GM12878 (cell line): ENCODE results near the gene TNRC18. TPM values are rescaled to one million over a fixed set of nuclear protein-coding genes. Genes with fewer than 3 reads are reported as not detected.
"Not testable (repeated sequence)": the region's sequence is repeated elsewhere in the genome, so short reads cannot be mapped to it uniquely, and the experiment has no call there.

ENCODE experiments used
- ATAC-seq: fragments of 200-7000 bp; cut with Tn5 transposase; 3 replicates; pipeline ENCODE4 v1.9.1; 2020; ENCODE audit warnings: mild to moderate bottlenecking, moderate library complexity
- BruUV-seq: library from RNA; stranded (reverse); fragments of 400-500 nt; replicated peaks from 2 replicates; lab custom pipeline; 2021; lab: Mats Ljungman, UMichigan
- CTCF ChIA-PET: fragments of 300-600 bp; sonication (Branson Sonifier 250); formaldehyde crosslinking; extraction: SDS; loops from one replicate; lab custom pipeline; 2021; ENCODE audit warnings: inconsistent platforms; lab: Yijun Ruan, JAX
- POLR2A ChIA-PET: fragments of 350-600 bp; formaldehyde crosslinking; extraction: SDS; loops from one replicate; lab custom pipeline; 2021; ENCODE audit warnings: inconsistent platforms; lab: Charles Lee
- RAD21 ChIA-PET: fragments of 300-600 bp; sonication (Branson Sonifier 250); formaldehyde crosslinking; loops from one replicate; lab custom pipeline; 2023; ENCODE audit warnings: antibody characterized with exemption; ENCODE audit not compliant: unreplicated experiment; lab: Charles Lee
- SMC1A ChIA-PET: fragments of 300-600 bp; sonication (Branson Sonifier 250); formaldehyde crosslinking; loops from one replicate; lab custom pipeline; 2023; ENCODE audit not compliant: unreplicated experiment, uncharacterized antibody; lab: Charles Lee
- DNase-seq: peaks from one replicate; pipeline ENCODE4 v3.0.0-alpha.2; 2011; ENCODE audit warnings: low read depth, low spot score
- FAIRE-seq: peaks from 3 replicates; lab custom pipeline; 2011; peaks lifted over from hg19 to GRCh38; lab: Jason Lieb, UNC
- H2AFZ ChIP-seq: 2 replicates; pipeline ENCODE4 v1.6.0; 2011; ENCODE audit warnings: low read depth, low read length, control low read depth; ENCODE audit not compliant: control insufficient read depth
- H3K27ac ChIP-seq: 2 replicates; pipeline ENCODE4 v1.5.1; 2011; ENCODE audit warnings: control low read depth; ENCODE audit not compliant: control insufficient read depth, insufficient read depth
- H3K27me3 ChIP-seq, 2 experiments: replicated peaks in 1 of 2; 2 replicates each; pipeline versions ENCODE4 v1.6.0 to v1.6.1; 2011; ENCODE audit warnings: low read length in 1 of 2; ENCODE audit not compliant: control insufficient read depth in 2 of 2, insufficient read depth in 2 of 2
- H3K36me3 ChIP-seq, 2 experiments: 2 replicates each; pipeline ENCODE4 v1.5.1; 2011; ENCODE audit warnings: low read length in 1 of 2; ENCODE audit not compliant: control insufficient read depth in 2 of 2, insufficient read depth in 2 of 2
- H3K4me1 ChIP-seq: 2 replicates; pipeline ENCODE4 v1.6.1; 2011; ENCODE audit warnings: mild to moderate bottlenecking, low read length, moderate library complexity, mixed read lengths; ENCODE audit not compliant: control insufficient read depth, insufficient read depth
- H3K4me2 ChIP-seq: 2 replicates; pipeline ENCODE4 v1.6.0; 2011; ENCODE audit warnings: control low read depth; ENCODE audit not compliant: control insufficient read depth, insufficient read depth
- H3K4me3 ChIP-seq: fragments of 200-600 bp; sonication (generic); 2 replicates; pipeline ENCODE4 v1.5.1; 2016
- H3K79me2 ChIP-seq: 2 replicates; pipeline ENCODE4 v1.6.0; 2011; ENCODE audit warnings: low read length; ENCODE audit not compliant: control insufficient read depth, insufficient read depth
- H3K9ac ChIP-seq: 2 replicates; pipeline ENCODE4 v1.8.0; 2011; ENCODE audit warnings: low read length, control low read depth, mixed read lengths; ENCODE audit not compliant: control insufficient read depth, insufficient read depth
- H3K9me3 ChIP-seq: replicated peaks from 3 replicates; pipeline ENCODE4 v1.5.1; 2011; ENCODE audit warnings: mild to moderate bottlenecking, low read length; ENCODE audit not compliant: control insufficient read depth, insufficient read depth
- H4K20me1 ChIP-seq: 2 replicates; pipeline ENCODE4 v1.6.0; 2011; ENCODE audit not compliant: control insufficient read depth, insufficient read depth
- WGBS: methylation state at CpG from one replicate; pipeline ENCODE4 v1.1.6; 2016; ENCODE audit warnings: low lambda C conversion rate; ENCODE audit not compliant: insufficient replicate concordance, insufficient coverage; ENCODE audit errors: missing lambda C conversion rate; 5-methylcytosine and 5-hydroxymethylcytosine counted together
- in situ Hi-C: fragments of 300-500 bp; cut with MboI; formaldehyde crosslinking; loops from 9 replicates; pipeline ENCODE4 v1.14.3; 2018; ENCODE audit warnings: mixed read lengths
- intact Hi-C: fragments of 100-400 bp; cut with micrococcal nuclease; formaldehyde crosslinking; loops from one replicate; pipeline ENCODE4 v1.14.2; 2022; ENCODE audit not compliant: unreplicated experiment
- polyA plus RNA-seq, 11 experiments: library from polyadenylated mRNA; depleted of rRNA in 4 of 11; unstranded in 6 of 11; stranded (reverse) in 5 of 11; fragments of >200 nt; fragmentation: Nextera tagmentation in 4 of 11; fragmentation: Illumina TruSeq in 1 of 11; extraction: Ambion mirVana in 4 of 11; extraction: Trizol in 1 of 11; gene quantifications; 1 replicate in 1 of 11; 2 replicates in 10 of 11; pipeline versions ENCODE4 v1.2.1 to v1.2.3, GENCODE V29; 2011 to 2016; ENCODE audit warnings: inconsistent platforms in 2 of 11, missing spikeins in 2 of 11, low read depth in 1 of 11
- total RNA-seq, 4 experiments: library from RNA; depleted of rRNA in 3 of 4; stranded (reverse); fragments of >200 nt in 3 of 4; fragmentation: Illumina TruSeq in 1 of 4; extraction: Trizol in 1 of 4; gene quantifications; 2 replicates each; pipeline versions ENCODE4 v1.2.1 to v1.2.3, GENCODE V29; 2013 to 2021

TNRC18 gene
- total and polyA plus RNA-seq, 10 of the 15 experiments (the other 5 are each of a cell fraction or from before 2014, with no cell fraction given), result 0.02 to 31.7 (median 5.4) TPM

DNA sequence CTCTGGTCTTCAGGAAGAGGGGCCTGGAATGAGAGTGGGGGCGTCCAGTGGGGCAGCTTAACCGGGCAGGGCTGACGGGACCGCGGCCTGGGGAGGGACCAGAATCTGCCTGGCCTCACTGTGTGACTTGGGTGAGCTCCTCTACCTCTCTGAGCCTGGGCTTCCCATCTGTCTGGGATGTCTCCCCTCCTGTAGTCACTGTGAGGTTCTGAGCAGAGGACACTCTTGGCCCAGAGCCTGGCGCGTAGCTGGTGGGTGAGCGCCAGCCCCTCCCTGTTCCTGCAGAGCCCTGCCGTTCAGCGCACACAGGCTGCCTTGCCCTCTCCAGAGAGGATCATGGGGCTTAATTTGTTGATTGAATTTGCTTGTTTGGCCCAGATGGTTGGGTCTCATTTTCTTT lies 148.1 kb downstream of the TNRC18 start:
- H2AFZ ChIP-seq, H3K79me2 ChIP-seq, DNase-seq, ATAC-seq, H3K4me1 ChIP-seq, CTCF ChIA-PET, in situ Hi-C loops, H3K4me2 ChIP-seq, RAD21 ChIA-PET, H3K27ac ChIP-seq, POLR2A ChIA-PET, H4K20me1 ChIP-seq, BruUV-seq, H3K4me3 ChIP-seq, H3K27me3 ChIP-seq, SMC1A ChIA-PET, H3K9ac ChIP-seq, FAIRE-seq, H3K36me3 ChIP-seq, intact Hi-C loops, H3K9me3 ChIP-seq: not testable (repeated sequence)
- 71% methylated on average over 10 of the region's 10 CpGs for WGBS

DNA sequence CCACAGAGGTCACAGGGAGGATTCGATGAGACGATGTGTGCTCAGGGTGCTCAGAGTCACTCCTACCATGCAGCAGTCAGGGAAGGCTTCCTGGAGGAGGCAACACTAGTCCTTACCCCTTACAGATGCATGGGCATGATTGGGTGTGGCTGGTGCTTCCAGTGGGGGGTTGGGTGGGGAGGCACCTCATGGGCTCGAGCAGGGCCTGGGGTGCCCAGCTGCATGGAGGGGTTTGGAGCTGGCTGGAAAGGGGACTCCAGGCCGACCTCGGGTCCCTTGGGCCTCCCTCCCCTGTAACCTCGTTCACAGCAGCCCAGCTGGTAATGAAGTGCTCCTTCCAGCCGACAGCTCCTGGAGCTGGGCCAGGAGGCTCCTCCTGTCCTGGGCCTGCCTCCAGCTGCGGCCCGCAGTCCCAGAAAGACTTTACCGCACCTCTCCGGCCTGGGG lies 148.6 kb downstream of the TNRC18 start:
- H3K27ac ChIP-seq, H3K4me1 ChIP-seq, ATAC-seq, H3K9ac ChIP-seq, BruUV-seq, DNase-seq, H3K36me3 ChIP-seq, SMC1A ChIA-PET, H2AFZ ChIP-seq, POLR2A ChIA-PET, H3K27me3 ChIP-seq, FAIRE-seq, H4K20me1 ChIP-seq, H3K9me3 ChIP-seq, H3K4me3 ChIP-seq, RAD21 ChIA-PET, in situ Hi-C loops, intact Hi-C loops, H3K79me2 ChIP-seq, CTCF ChIA-PET, H3K4me2 ChIP-seq: not testable (repeated sequence)
- 63% methylated on average over 10 of the region's 11 CpGs for whole genome bisulfite sequencing
